GF-D8 (cell line): ENCODE measurements around the gene ZMAT5.
"Not testable (repeated sequence)": the region's sequence is repeated elsewhere in the genome, so short reads cannot be mapped to it uniquely, and the experiment has no call there.

ENCODE experiments used
- DNase-seq: peaks from one replicate; lab custom pipeline; 2025; lab: John Stamatoyannopoulos, UW

Gene ZMAT5

GRCh38 chr22:29786031-29786430 lies 19.2 kb upstream of the ZMAT5 start:
- no peak for DNase-seq

- DNase-seq: no peak
Observed at GRCh38 chr22:29784451-29785361, 17.9 kb upstream of the ZMAT5 start.

- DNase-seq: no peak
Observed at GRCh38 chr22:29782061-29782845, 15.4 kb upstream of the ZMAT5 start.

- no peak for DNase-seq
Observed at GRCh38 chr22:29780748-29781676, 14.2 kb upstream of the ZMAT5 start.

GRCh38 chr22:29780220-29780619 lies 13.4 kb upstream of the ZMAT5 start:
- DNase-seq: no peak

GRCh38 chr22:29773233-29773632 lies 6.4 kb upstream of the ZMAT5 start:
- DNase-seq: no peak

GRCh38 chr22:29772170-29772641 lies 5.4 kb upstream of the ZMAT5 start:
- DNase-seq: no peak

- DNase-seq: no peak
Observed at GRCh38 chr22:29769723-29770321, 3.0 kb upstream of the ZMAT5 start.

GRCh38 chr22:29768052-29768693 lies 1.4 kb upstream of the ZMAT5 start:
- no peak for DNase-seq

GRCh38 chr22:29767171-29768051 lies 604 bp upstream of the ZMAT5 start, which contains the start of gene UQCR10:
Gene UQCR10, plus strand, starts transcription at chr22:29767369. Its CDS starts 30 bp downstream, at chr22:29767399.
- peak; percentile 83 for DNase-seq

GRCh38 chr22:29765905-29766631 lies 739 bp downstream of the ZMAT5 start:
- no peak for DNase-seq

GRCh38 chr22:29762263-29762662 lies 4.5 kb downstream of the ZMAT5 start:
- DNase-seq: no peak

- DNase-seq: no peak
Observed at GRCh38 chr22:29758959-29759358, 7.8 kb downstream of the ZMAT5 start.

- no peak for DNase-seq
Observed at GRCh38 chr22:29758068-29758622, 8.7 kb downstream of the ZMAT5 start.

GRCh38 chr22:29757096-29757495 lies 9.7 kb downstream of the ZMAT5 start:
- DNase-seq: no peak

- DNase-seq: no peak
Observed at GRCh38 chr22:29756341-29756740, 10.5 kb downstream of the ZMAT5 start.

GRCh38 chr22:29755889-29756288 lies 10.9 kb downstream of the ZMAT5 start:
- no peak for DNase-seq

- not testable (repeated sequence) for DNase-seq
Observed at GRCh38 chr22:29754658-29755395, 12.0 kb downstream of the ZMAT5 start.
